ENCODE data around the gene ADGRB3.

Gene ADGRB3

DNA sequence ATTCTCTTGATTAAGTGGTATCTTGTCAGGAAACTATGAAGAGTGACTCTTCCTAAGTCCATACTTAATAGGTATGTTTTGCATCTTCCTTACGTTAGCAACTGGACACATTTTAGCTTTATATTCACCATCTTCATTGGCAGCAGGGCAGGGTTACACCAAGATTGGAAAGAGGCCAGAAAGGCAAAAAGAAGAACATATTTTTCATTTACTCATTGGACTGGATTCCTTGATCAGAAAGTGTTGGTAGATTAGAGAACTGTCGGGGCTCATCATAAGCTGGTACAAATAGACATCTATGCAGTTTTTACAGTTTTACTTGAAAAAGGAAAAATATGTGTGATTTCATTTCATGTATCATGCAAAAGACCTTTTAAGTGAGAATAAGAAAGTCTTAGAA, 696.8 kb downstream of the ADGRB3 start:
- no peak for DNase-seq (ENCODE audit: low read depth)

GRCh38 chr6:69337311-69337710, 702.2 kb downstream of the ADGRB3 start:
- DNase-seq (ENCODE audit: low read depth), result no peak

GRCh38 chr6:69338431-69339162, 703.5 kb downstream of the ADGRB3 start:
- no peak for DNase-seq (ENCODE audit: low read depth)

DNA sequence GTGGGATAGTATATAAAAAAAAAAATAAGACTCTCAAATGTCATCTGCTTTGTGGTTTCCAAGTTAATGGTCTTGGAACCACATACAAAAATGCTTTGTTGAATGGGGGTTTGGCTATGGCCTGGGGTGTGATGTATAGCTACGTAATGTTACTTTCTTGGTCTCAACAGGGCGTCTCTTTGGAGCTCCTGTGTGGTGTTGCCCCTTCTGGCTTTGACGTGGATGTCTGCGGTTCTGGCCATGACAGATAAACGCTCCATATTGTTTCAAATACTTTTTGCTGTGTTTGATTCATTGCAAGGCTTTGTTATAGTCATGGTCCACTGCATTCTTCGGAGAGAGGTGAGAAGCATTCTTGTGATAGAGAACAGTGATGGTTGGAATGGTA, 704.1 kb downstream of the ADGRB3 start:
- no peak for DNase-seq (ENCODE audit: low read depth)

GRCh38 chr6:69340196-69340595, 705.1 kb downstream of the ADGRB3 start:
- no peak for DNase-seq (ENCODE audit: low read depth)

GRCh38 chr6:69343851-69344250, 708.8 kb downstream of the ADGRB3 start:
- DNase-seq (ENCODE audit: low read depth), result no peak

- no peak for DNase-seq (ENCODE audit: low read depth)
Measured at GRCh38 chr6:69349771-69350170, 714.7 kb downstream of the ADGRB3 start.

- DNase-seq (ENCODE audit: low read depth), result no peak
Measured at GRCh38 chr6:69362209-69362608, 727.1 kb downstream of the ADGRB3 start.

DNA sequence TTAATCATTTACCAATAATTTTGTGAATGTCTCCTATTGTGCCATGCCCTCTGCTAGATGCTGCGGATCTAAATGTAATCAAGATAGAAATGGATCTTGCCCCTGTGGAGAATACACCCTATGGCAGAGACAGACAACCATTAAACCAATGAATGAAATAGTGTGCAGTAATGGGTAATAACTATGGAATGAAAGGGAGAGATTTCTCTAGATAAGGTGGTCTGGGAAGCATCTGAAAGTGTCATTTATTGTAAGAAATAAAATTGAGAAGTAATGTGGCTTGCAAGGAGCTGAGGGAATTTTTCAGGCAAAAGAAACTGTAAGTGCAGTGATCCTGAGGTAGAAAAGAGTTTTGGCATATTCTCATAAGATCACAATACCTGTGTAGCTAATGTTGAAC, 731.7 kb downstream of the ADGRB3 start:
- DNase-seq (ENCODE audit: low read depth), result no peak

GRCh38 chr6:69368613-69369012, 733.5 kb downstream of the ADGRB3 start:
- DNase-seq (ENCODE audit: low read depth), result no peak

DNA sequence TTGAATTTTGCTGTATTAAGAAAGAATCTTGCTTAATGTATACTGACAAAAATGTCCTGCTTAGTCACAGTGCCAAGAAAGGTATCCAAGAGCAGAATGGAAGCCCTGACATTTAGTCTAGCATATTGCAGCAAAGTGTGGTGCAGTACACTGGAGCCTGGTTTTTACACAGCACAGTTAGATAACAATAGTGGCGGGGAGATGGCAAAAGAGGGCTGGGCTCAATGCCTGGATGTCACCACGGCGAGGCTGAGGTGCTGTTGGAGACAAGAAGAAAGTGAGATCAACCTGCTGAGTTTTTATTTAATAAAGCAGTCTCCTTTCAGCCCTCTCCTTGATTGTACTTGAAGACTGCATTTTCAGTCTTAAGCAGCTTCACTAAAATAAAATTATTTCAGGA, 735.7 kb downstream of the ADGRB3 start:
- DNase-seq (ENCODE audit: low read depth), result no peak

DNA sequence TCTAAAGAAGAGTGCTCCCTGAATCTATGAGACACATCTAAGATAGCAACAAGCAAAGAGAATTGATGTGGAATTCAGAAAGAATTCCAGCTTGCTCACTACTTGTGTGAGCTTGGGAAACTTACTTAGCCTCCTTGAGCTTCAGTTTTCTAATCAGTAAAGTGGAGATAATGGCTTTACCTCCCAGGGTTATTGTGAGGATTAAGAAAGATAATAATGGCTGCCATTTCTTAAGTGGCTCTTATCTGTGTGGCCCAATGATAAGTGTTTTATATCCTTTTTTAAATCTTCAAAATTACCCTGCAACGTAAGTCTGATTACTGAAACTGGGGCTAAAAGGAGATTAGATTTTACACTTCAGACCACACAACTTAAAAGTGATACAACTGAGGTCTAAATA, 743.2 kb downstream of the ADGRB3 start:
- no peak for DNase-seq (ENCODE audit: low read depth)

- no peak for DNase-seq (ENCODE audit: low read depth)
Measured at GRCh38 chr6:69379518-69379917, 744.4 kb downstream of the ADGRB3 start.

- DNase-seq (ENCODE audit: low read depth), result no peak
Measured at GRCh38 chr6:69383627-69384026, 748.5 kb downstream of the ADGRB3 start.

- no peak for DNase-seq (ENCODE audit: low read depth)
Measured at GRCh38 chr6:69386426-69386825, 751.3 kb downstream of the ADGRB3 start.

GRCh38 chr6:69390125-69390524, 755.0 kb downstream of the ADGRB3 start:
- no peak for DNase-seq (ENCODE audit: low read depth)

DNA sequence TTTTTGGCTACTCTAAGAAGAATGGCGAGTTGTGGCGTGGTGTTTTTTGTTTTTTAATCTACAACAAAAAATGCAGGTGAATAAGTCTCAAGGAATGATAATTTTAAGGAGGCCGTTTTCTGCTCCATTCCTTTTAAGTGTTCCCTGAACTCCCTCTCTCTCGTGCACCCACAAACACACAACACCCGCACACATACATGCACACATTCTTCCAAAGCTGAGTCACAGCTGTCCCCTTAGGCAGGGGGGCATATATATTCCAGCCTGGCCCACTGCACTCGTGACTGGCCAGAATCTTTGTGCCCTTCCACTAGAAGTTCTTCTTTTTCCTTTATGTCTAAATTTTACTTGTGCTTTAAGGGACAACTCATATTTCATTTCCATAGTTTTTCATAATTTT, 756.0 kb downstream of the ADGRB3 start:
- no peak for DNase-seq (ENCODE audit: low read depth)

DNA sequence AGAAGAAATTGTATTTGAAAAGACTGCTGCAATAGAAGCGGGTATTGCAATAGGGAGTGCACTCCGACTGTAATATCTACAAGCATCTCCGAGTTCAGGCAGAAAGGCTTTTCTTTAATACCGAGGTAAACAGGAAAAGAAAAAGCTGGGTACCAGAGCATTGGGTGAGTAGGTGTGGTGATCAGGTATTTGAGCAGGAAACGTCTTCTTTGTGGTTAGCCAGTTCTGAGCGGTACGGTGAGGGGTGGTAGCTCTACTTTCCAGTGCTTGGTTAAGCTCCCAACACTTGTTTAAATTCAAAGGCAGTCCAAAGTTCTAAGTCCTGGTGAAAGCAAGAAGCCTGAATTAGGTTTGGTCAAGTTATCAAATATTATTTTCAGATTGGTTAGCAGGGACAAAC, 757.7 kb downstream of the ADGRB3 start:
- DNase-seq (ENCODE audit: low read depth), result no peak

GRCh38 chr6:69398311-69398710, 763.2 kb downstream of the ADGRB3 start:
- no peak for DNase-seq (ENCODE audit: low read depth)

DNA sequence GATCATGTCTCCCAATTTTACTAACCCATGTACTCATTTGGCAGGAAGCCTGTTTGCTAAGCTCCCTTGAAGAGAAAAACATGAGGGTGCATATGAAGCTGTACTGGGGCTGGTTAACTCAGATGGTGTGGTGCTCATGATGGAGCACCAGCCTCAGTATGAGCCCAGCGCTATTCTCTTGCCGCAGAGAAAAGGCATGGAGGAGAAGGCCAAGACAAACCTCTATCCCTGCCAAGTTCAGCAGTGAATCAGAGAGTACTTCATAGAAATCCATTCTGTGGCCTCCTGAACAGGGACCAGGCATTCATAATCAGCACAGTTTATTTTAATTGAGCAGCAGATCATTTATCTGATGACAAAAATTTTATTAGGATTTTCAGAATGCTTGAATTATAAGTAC, 763.6 kb downstream of the ADGRB3 start:
- no peak for DNase-seq (ENCODE audit: low read depth)

- no peak for DNase-seq (ENCODE audit: low read depth)
Measured at GRCh38 chr6:69408886-69409285, 773.8 kb downstream of the ADGRB3 start.

GRCh38 chr6:69416776-69417175, 781.7 kb downstream of the ADGRB3 start:
- DNase-seq (ENCODE audit: low read depth), result peak; percentile 25

- DNase-seq (ENCODE audit: low read depth), result no peak
Measured at GRCh38 chr6:69421269-69421668, 786.2 kb downstream of the ADGRB3 start.

- no peak for DNase-seq (ENCODE audit: low read depth)
Measured at GRCh38 chr6:69422020-69422419, 786.9 kb downstream of the ADGRB3 start.

GRCh38 chr6:69422475-69422874, 787.4 kb downstream of the ADGRB3 start:
- no peak for DNase-seq (ENCODE audit: low read depth)
